Right cardiac atrium (tissue), 5 donors: ENCODE measurements around the gene RSL1D1. TPM values are rescaled to one million over a fixed set of nuclear protein-coding genes. Genes with fewer than 3 reads are reported as not detected.
"Not testable (repeated sequence)": the region's sequence is repeated elsewhere in the genome, so short reads cannot be mapped to it uniquely, and the experiment has no call there.

Experiments used
- ATAC-seq, 2 donors: fragments of 200-7000 bp; cut with Tn5 transposase; one replicate each; pipeline versions ENCODE4 v1.8.0 to v1.9.1; 2020; ENCODE audit warnings: moderate library complexity in 2 of 2, mild to moderate bottlenecking in 1 of 2
- DNase-seq, 3 donors: peaks; one replicate each; pipeline ENCODE4 v3.0.0-alpha.2; 2020
- H3K27ac ChIP-seq: one replicate; pipeline ENCODE4 v1.5.1; 2013; ENCODE audit warnings: mild to moderate bottlenecking, low read length, control low read depth, moderate library complexity
- H3K27me3 ChIP-seq: one replicate; pipeline ENCODE4 v1.6.1; 2013; ENCODE audit not compliant: control insufficient read depth, insufficient read depth
- H3K4me1 ChIP-seq: one replicate; pipeline ENCODE4 v1.6.1; 2013; ENCODE audit warnings: low read length; ENCODE audit not compliant: control insufficient read depth, insufficient read depth
- H3K4me3 ChIP-seq: one replicate; pipeline ENCODE4 v1.5.1; 2013; ENCODE audit warnings: low read length, control low read depth
- H3K9me3 ChIP-seq: one replicate; pipeline ENCODE4 v1.6.1; 2013; ENCODE audit warnings: low read length; ENCODE audit not compliant: control insufficient read depth
- WGBS: extraction: QIAGEN DNeasy Blood & Tissue Kit; methylation state at CpG from one replicate; pipeline ENCODE4 v1.1.7; 2013; 5-methylcytosine and 5-hydroxymethylcytosine counted together
- intact Hi-C, 4 donors: fragments of 100-400 bp; cut with DNase I; formaldehyde crosslinking; loops; one replicate each; pipeline versions ENCODE4 v1.11.0 to v1.14.0; 2022 to 2023
- polyA plus RNA-seq: library from polyadenylated mRNA; stranded (reverse); fragments of 200-250 nt; gene quantifications from one replicate; pipeline ENCODE4 v1.2.3, GENCODE V29; 2013
- total RNA-seq, 4 donors: library from RNA; stranded (reverse); fragmentation: NEBNext Ultra II Directional; extraction: Animal tissue kit (Norgen Biotek cat#: 25700); gene quantifications; one replicate each; pipeline ENCODE4 v1.2.1, GENCODE V29; 2021
- donor health status: healthy with polysubstance abuse.
- donor health status: DM: no; HTN: yes; CAD: no.
- donor health status: DM: no; HTN: no; CAD: no.
- donor health status: DM: no; HTN: yes; CAD: no; lungs with severe emphysema.
- donor health status: DM: yes; HTN: yes; CAD: no.

RSL1D1 gene
- total and polyA plus RNA-seq, 5 donors, result 46.8 to 114 (median 106) TPM

- H3K4me3 ChIP-seq, result no peak overlapping the region
- peaks cover 18% of the 10 kb centered on the region for H3K4me1 ChIP-seq
- DNase-seq (no peak), ATAC-seq (no peak)
- no peak overlapping the region for H3K27ac ChIP-seq
- WGBS, result 76% methylated on average over 8 of the region's 8 CpGs
- H3K9me3 ChIP-seq, result no peaks in the 10 kb centered on the region
- intact Hi-C loops, result no loop called here
- H3K27me3 ChIP-seq, result no peaks in the 10 kb centered on the region
Observed at GRCh38 chr16:11791144-11791828, 60.1 kb downstream of the RSL1D1 start.

GRCh38 chr16:11788914-11789313 lies 62.4 kb downstream of the RSL1D1 start:
- intact Hi-C loops, result no loop called here
- WGBS, result 81% methylated on average over 3 of the region's 3 CpGs
- DNase-seq (no peak), ATAC-seq (no peak)
- H3K9me3 ChIP-seq, result no peaks in the 10 kb centered on the region
- no peak overlapping the region for H3K27ac ChIP-seq
- no peak overlapping the region for H3K4me3 ChIP-seq
- H3K4me1 ChIP-seq, result peaks cover 14% of the 10 kb centered on the region
- no peaks in the 10 kb centered on the region for H3K27me3 ChIP-seq

- H3K9me3 ChIP-seq, intact Hi-C loops, H3K27ac ChIP-seq, H3K27me3 ChIP-seq, DNase-seq, ATAC-seq, H3K4me3 ChIP-seq: not testable (repeated sequence)
- WGBS, result 93% methylated on average over 13 of the region's 13 CpGs
- H3K4me1 ChIP-seq, result peaks cover 16% of the 10 kb centered on the region
Observed at GRCh38 chr16:11784980-11785599, 66.3 kb downstream of the RSL1D1 start.

- DNase-seq, result peak in 1 of 3 donors; percentile 16
- intact Hi-C loops, H3K9me3 ChIP-seq, H3K4me3 ChIP-seq, H3K27me3 ChIP-seq, ATAC-seq, H3K27ac ChIP-seq: not testable (repeated sequence)
- peaks cover 16% of the 10 kb centered on the region for H3K4me1 ChIP-seq
- 96% methylated on average over 6 of the region's 6 CpGs for WGBS
Observed at GRCh38 chr16:11784381-11784780, 67.0 kb downstream of the RSL1D1 start.

GRCh38 chr16:11784038-11784369 lies 67.3 kb downstream of the RSL1D1 start:
- no peak for ATAC-seq
- H3K4me1 ChIP-seq, result peaks cover 16% of the 10 kb centered on the region
- H3K4me3 ChIP-seq, result no peak overlapping the region
- intact Hi-C loops, result no loop called here
- H3K9me3 ChIP-seq, result no peaks in the 10 kb centered on the region
- H3K27ac ChIP-seq, result peak overlapping the region; percentile 67
- H3K27me3 ChIP-seq, result no peaks in the 10 kb centered on the region
- DNase-seq, result no peak

Other genes starting within 250 kb of the RSL1D1 start
- gene SNN, start 183.1 kb downstream of the RSL1D1 start, total RNA-seq, result 10 to 100 TPM; 24.8 to 33.3 (median 26.1) TPM
- 24.4 TPM for gene SNN, start 183.1 kb downstream of the RSL1D1 start, polyA plus RNA-seq
- 10 to 100 TPM; 22.0 to 29.4 (median 23.9) TPM for gene TXNDC11, start 108.7 kb downstream of the RSL1D1 start, total RNA-seq
- gene TXNDC11, start 108.7 kb downstream of the RSL1D1 start, polyA plus RNA-seq, result 25.8 TPM
- gene ZC3H7A, start 54.3 kb downstream of the RSL1D1 start, total RNA-seq, result 10 to 100 TPM; 29.2 to 32.2 (median 31.0) TPM
- 18.7 TPM for gene ZC3H7A, start 54.3 kb downstream of the RSL1D1 start, polyA plus RNA-seq
- gene GSPT1, start 64.4 kb upstream of the RSL1D1 start, total RNA-seq, result 100 to 1,000 TPM in 1 of 4 donors, 10 to 100 TPM in 3; 89.1 to 105 (median 96.2) TPM
- gene GSPT1, start 64.4 kb upstream of the RSL1D1 start, polyA plus RNA-seq, result 41.6 TPM
- 1 to 10 TPM; 2.4 to 6.8 (median 5.6) TPM for gene NPIPB2, start 90.5 kb upstream of the RSL1D1 start, total RNA-seq
- 6.3 TPM for gene NPIPB2, start 90.5 kb upstream of the RSL1D1 start, polyA plus RNA-seq
- under 1 TPM in 1 of 4 donors, not detected in 3; 0.38 TPM for gene TNFRSF17, start 113.7 kb upstream of the RSL1D1 start, total RNA-seq
- not detected for gene TNFRSF17, start 113.7 kb upstream of the RSL1D1 start, polyA plus RNA-seq
- gene SNX29, start 125.2 kb upstream of the RSL1D1 start, total RNA-seq, result 10 to 100 TPM; 13.2 to 20.1 (median 16.2) TPM
- 3.0 TPM for gene SNX29, start 125.2 kb upstream of the RSL1D1 start, polyA plus RNA-seq